Measurements from ENCODE around the gene NT5C1B.

NT5C1B gene

GRCh38 chr2:18630541-18630940, 41.2 kb upstream of the NT5C1B start:
- H3K4me2 ChIP-seq (ENCODE audit: low read depth, low read length, poor library complexity, severe bottlenecking): no peak overlapping the region
- no peaks in the 10 kb centered on the region for H4K20me1 ChIP-seq (ENCODE audit: low read depth, low read length)
- H3K36me3 ChIP-seq (ENCODE audit: low read length): no peaks in the 10 kb centered on the region
- no peaks in the 10 kb centered on the region for H3F3A ChIP-seq (ENCODE audit: insufficient read depth)
- H3K4me3 ChIP-seq (ENCODE audit: insufficient read depth, low read length, poor library complexity, severe bottlenecking): no peak overlapping the region
- peaks cover 7% of the 10 kb centered on the region; the same call in 1 of the 2 replicates for H3K9me3 ChIP-seq (ENCODE audit: insufficient read depth, low read length)
- H3K27me3 ChIP-seq (ENCODE audit: low read length): no peaks in the 10 kb centered on the region
- no peaks in the 10 kb centered on the region for H3K79me2 ChIP-seq (ENCODE audit: insufficient read depth, low read length)
- H3K27ac ChIP-seq (ENCODE audit: low read depth, low read length): no peak overlapping the region
- H2AFZ ChIP-seq (ENCODE audit: low read depth, low read length, severe bottlenecking): no peak overlapping the region
- H3K9ac ChIP-seq (ENCODE audit: low read length): no peak overlapping the region
- no peaks in the 10 kb centered on the region for H3K9me2 ChIP-seq (replicated peaks; ENCODE audit: insufficient read depth, low read length)
- TF ChIP-seq CTCF (IDR thresholded peaks at IDR 0.05; ENCODE audit: insufficient read depth, low read length, poor library complexity, severe bottlenecking): no peak
- no peak for TF ChIP-seq EZH2phosphoT487 (conservative IDR thresholded peaks at IDR 0.05; ENCODE audit: low read length)

- H3K27ac ChIP-seq (ENCODE audit: low read depth, low read length): no peak overlapping the region
- H3K79me2 ChIP-seq (ENCODE audit: insufficient read depth, low read length): no peaks in the 10 kb centered on the region
- H3K9me3 ChIP-seq (ENCODE audit: insufficient read depth, low read length): peaks cover 7% of the 10 kb centered on the region; the same call in 1 of the 2 replicates
- H3F3A ChIP-seq (ENCODE audit: insufficient read depth): no peaks in the 10 kb centered on the region
- no peaks in the 10 kb centered on the region for H3K36me3 ChIP-seq (ENCODE audit: low read length)
- TF ChIP-seq EZH2phosphoT487 (conservative IDR thresholded peaks at IDR 0.05; ENCODE audit: low read length) (no peak), CTCF (IDR thresholded peaks at IDR 0.05; ENCODE audit: insufficient read depth, low read length, poor library complexity, severe bottlenecking) (no peak)
- no peak overlapping the region for H3K4me3 ChIP-seq (ENCODE audit: insufficient read depth, low read length, poor library complexity, severe bottlenecking)
- no peak overlapping the region for H2AFZ ChIP-seq (ENCODE audit: low read depth, low read length, severe bottlenecking)
- no peaks in the 10 kb centered on the region for H3K27me3 ChIP-seq (ENCODE audit: low read length)
- H3K9me2 ChIP-seq (replicated peaks; ENCODE audit: insufficient read depth, low read length): no peaks in the 10 kb centered on the region
- no peak overlapping the region for H3K4me2 ChIP-seq (ENCODE audit: low read depth, low read length, poor library complexity, severe bottlenecking)
- no peaks in the 10 kb centered on the region for H4K20me1 ChIP-seq (ENCODE audit: low read depth, low read length)
- H3K9ac ChIP-seq (ENCODE audit: low read length): no peak overlapping the region
Measured at GRCh38 chr2:18630101-18630500, 40.7 kb upstream of the NT5C1B start.

- no peaks in the 10 kb centered on the region for H3K9me2 ChIP-seq (replicated peaks; ENCODE audit: insufficient read depth, low read length)
- TF ChIP-seq EZH2phosphoT487 (conservative IDR thresholded peaks at IDR 0.05; ENCODE audit: low read length): no peak
- no peak for TF ChIP-seq CTCF (IDR thresholded peaks at IDR 0.05; ENCODE audit: insufficient read depth, low read length, poor library complexity, severe bottlenecking)
- H3K36me3 ChIP-seq (ENCODE audit: low read length): no peaks in the 10 kb centered on the region
- no peaks in the 10 kb centered on the region for H3K27me3 ChIP-seq (ENCODE audit: low read length)
- H4K20me1 ChIP-seq (ENCODE audit: low read depth, low read length): no peaks in the 10 kb centered on the region
- H3K79me2 ChIP-seq (ENCODE audit: insufficient read depth, low read length): no peaks in the 10 kb centered on the region
- H3F3A ChIP-seq (ENCODE audit: insufficient read depth): no peaks in the 10 kb centered on the region
- no peak overlapping the region for H3K4me2 ChIP-seq (ENCODE audit: low read depth, low read length, poor library complexity, severe bottlenecking)
- no peak overlapping the region for H3K9ac ChIP-seq (ENCODE audit: low read length)
- H3K27ac ChIP-seq (ENCODE audit: low read depth, low read length): no peak overlapping the region
- no peak overlapping the region for H2AFZ ChIP-seq (ENCODE audit: low read depth, low read length, severe bottlenecking)
- H3K9me3 ChIP-seq (ENCODE audit: insufficient read depth, low read length): no peaks in the 10 kb centered on the region
- H3K4me3 ChIP-seq (ENCODE audit: insufficient read depth, low read length, poor library complexity, severe bottlenecking): no peak overlapping the region
Measured at GRCh38 chr2:18626958-18627650, 37.7 kb upstream of the NT5C1B start.

Data from SU-DHL-6 (cell line).